Keratinocyte (primary cell): ENCODE measurements around the gene NIPAL4. TPM values are rescaled to one million over a fixed set of nuclear protein-coding genes. Genes with fewer than 3 reads are reported as not detected.

Source experiments
- DNase-seq: peaks from one replicate; pipeline ENCODE4 v3.0.0-alpha.2; 2011; ENCODE audit warnings: low read depth, missing footprints, low spot score
- FAIRE-seq: peaks from 2 replicates; lab custom pipeline; 2011; peaks lifted over from hg19 to GRCh38; lab: Jason Lieb, UNC
- H2AFZ ChIP-seq: 2 replicates; pipeline ENCODE4 v1.6.0; 2012; ENCODE audit warnings: low read length, control low read depth, inconsistent platforms; ENCODE audit not compliant: control insufficient read depth
- H3K27ac ChIP-seq: 2 replicates; pipeline ENCODE4 v1.5.1; 2011; ENCODE audit warnings: low read length; ENCODE audit not compliant: control insufficient read depth, insufficient read depth
- H3K27me3 ChIP-seq: 3 replicates; pipeline ENCODE4 v1.6.0; 2011; ENCODE audit warnings: low read length; ENCODE audit not compliant: control insufficient read depth, insufficient read depth; ENCODE audit errors: extremely low read depth
- H3K36me3 ChIP-seq, 2 experiments: 2 replicates in 1 of 2; 3 replicates in 1 of 2; pipeline ENCODE4 v1.5.1; 2011; ENCODE audit warnings: low read length in 2 of 2, mild to moderate bottlenecking in 1 of 2; ENCODE audit not compliant: control insufficient read depth in 2 of 2, insufficient read depth in 2 of 2; ENCODE audit errors: extremely low read depth in 1 of 2
- H3K4me1 ChIP-seq: 3 replicates; pipeline ENCODE4 v1.5.1; 2011; ENCODE audit warnings: low read length; ENCODE audit not compliant: control insufficient read depth, insufficient read depth; ENCODE audit errors: extremely low read depth
- H3K4me2 ChIP-seq: 3 replicates; pipeline ENCODE4 v1.6.0; 2011; ENCODE audit warnings: low read depth, low read length; ENCODE audit not compliant: control insufficient read depth, insufficient read depth; ENCODE audit errors: extremely low read depth
- H3K4me3 ChIP-seq, 3 experiments: fragments of 200-600 bp in 1 of 3; sonication (generic) in 1 of 3; 2 replicates in 2 of 3; 3 replicates in 1 of 3; pipeline ENCODE4 v1.5.1; 2011 to 2016; ENCODE audit warnings: low read length in 3 of 3, mild to moderate bottlenecking in 3 of 3, control low read depth in 2 of 3, inconsistent platforms in 1 of 3, low read depth in 1 of 3, mixed read lengths in 1 of 3, mixed run types in 1 of 3, moderate library complexity in 1 of 3; ENCODE audit not compliant: control insufficient read depth in 2 of 3, insufficient read depth in 2 of 3; ENCODE audit errors: extremely low read depth in 1 of 3
- H3K79me2 ChIP-seq: 2 replicates; pipeline ENCODE4 v1.6.0; 2012; ENCODE audit warnings: low read length; ENCODE audit not compliant: control insufficient read depth, insufficient read depth
- H3K9ac ChIP-seq: 3 replicates; pipeline ENCODE4 v1.6.0; 2011; ENCODE audit warnings: low read length; ENCODE audit not compliant: control insufficient read depth, insufficient read depth; ENCODE audit errors: extremely low read depth
- H3K9me1 ChIP-seq: 3 replicates; pipeline ENCODE4 v1.6.0; 2011; ENCODE audit warnings: low read length; ENCODE audit not compliant: control insufficient read depth, insufficient read depth; ENCODE audit errors: extremely low read depth
- H3K9me3 ChIP-seq: 2 replicates; pipeline ENCODE4 v1.5.1; 2012; ENCODE audit warnings: low read depth, low read length; ENCODE audit not compliant: control insufficient read depth
- H4K20me1 ChIP-seq: 3 replicates; pipeline ENCODE4 v1.6.0; 2011; ENCODE audit warnings: low read length; ENCODE audit not compliant: control insufficient read depth, insufficient read depth; ENCODE audit errors: extremely low read depth
- CTCF ChIP-seq, 3 experiments: IDR thresholded peaks in 1 of 3; conservative IDR thresholded peaks in 1 of 3; optimal IDR thresholded peaks in 1 of 3; 2 replicates in 2 of 3; 3 replicates in 1 of 3; pipeline versions ENCODE3 to v1.5.1; 2011; ENCODE audit warnings: low read length in 3 of 3, mild to moderate bottlenecking in 3 of 3, moderate library complexity in 2 of 3, control low read depth in 1 of 3, inconsistent platforms in 1 of 3; ENCODE audit not compliant: insufficient read depth in 2 of 3; ENCODE audit errors: extremely low read depth in 1 of 3
- EZH2 ChIP-seq: IDR thresholded peaks from one replicate; pipeline ENCODE4 v1.6.1; 2012; ENCODE audit warnings: inconsistent platforms, mild to moderate bottlenecking, low read length, moderate library complexity
- dilution Hi-C: fragments of 300-500 bp; cut with MboI; formaldehyde crosslinking; loops from one replicate; pipeline ENCODE4 v1.7.0; 2020; ENCODE audit warnings: low sequenced_read_pairs; ENCODE audit not compliant: extremely low pct_ligation_motif_present
- polyA plus RNA-seq, 5 experiments: library from polyadenylated mRNA; depleted of rRNA in 3 of 5; stranded (reverse) in 3 of 5; stranded (forward) in 1 of 5; unstranded in 1 of 5; fragments of >200 nt; gene quantifications; 1 replicate in 1 of 5; 2 replicates in 3 of 5; 3 replicates in 1 of 5; pipeline versions ENCODE4 v1.2.1 to v1.2.3, GENCODE V29; 2011 to 2012; ENCODE audit warnings: missing spikeins in 2 of 5, low read depth in 1 of 5, low replicate concordance in 1 of 5

NIPAL4 gene
- polyA plus RNA-seq, 1 donor (not counting 4 experiments of a cell fraction or from before 2014, with no cell fraction given): 10.3 TPM

- Histone ChIP-seq H2AFZ (peak overlapping the region; percentile 23), H3K9me1 (no peaks in the 10 kb centered on the region), H3K4me3 (peak overlapping the region in 2 of 3 experiments; percentile 17 to 40), H3K27me3 (no peaks in the 10 kb centered on the region), H3K79me2 (no peaks in the 10 kb centered on the region), H3K4me2 (peak overlapping the region; percentile 70), H3K4me1 (peaks cover 21% of the 10 kb centered on the region), H3K9me3 (no peaks in the 10 kb centered on the region), H3K9ac (no peak overlapping the region), H3K27ac (peak overlapping the region; percentile 28), H3K36me3 (no peaks in the 10 kb centered on the region), H4K20me1 (no peaks in the 10 kb centered on the region)
- dilution Hi-C loops: no loop called here
- no peak for DNase-seq
- TF ChIP-seq EZH2 (no peak), CTCF (optimal IDR thresholded peaks at IDR 0.05 in 1 of 3, IDR thresholded peaks at IDR 0.05 in 1 of 3, conservative IDR thresholded peaks at IDR 0.05 in 1 of 3; ENCODE audit: extremely low read depth in 1 of 3, insufficient read depth in 2 of 3, low read length in 3 of 3) (no peak)
- FAIRE-seq: no peak
Observed at GRCh38 chr5:157445745-157446411, 14.1 kb upstream of the NIPAL4 start.

- peak overlapping the region; percentile 28 for H3K27ac ChIP-seq
- DNase-seq (no peak), FAIRE-seq (peak; percentile 63)
- TF ChIP-seq EZH2 (no peak), CTCF (optimal IDR thresholded peaks at IDR 0.05 in 1 of 3, IDR thresholded peaks at IDR 0.05 in 1 of 3, conservative IDR thresholded peaks at IDR 0.05 in 1 of 3; ENCODE audit: extremely low read depth in 1 of 3, insufficient read depth in 2 of 3, low read length in 3 of 3) (no peak)
- dilution Hi-C loops: no loop called here
- no peaks in the 10 kb centered on the region for H3K27me3 ChIP-seq
- H3K9ac ChIP-seq: no peak overlapping the region
- H4K20me1 ChIP-seq: no peaks in the 10 kb centered on the region
- peaks cover 21% of the 10 kb centered on the region for H3K4me1 ChIP-seq
- H3K4me3 ChIP-seq: peak overlapping the region in 2 of 3 experiments; percentile 17 to 40
- no peaks in the 10 kb centered on the region for H3K9me3 ChIP-seq
- H3K9me1 ChIP-seq: no peaks in the 10 kb centered on the region
- H3K79me2 ChIP-seq: no peaks in the 10 kb centered on the region
- peak overlapping the region; percentile 23 for H2AFZ ChIP-seq
- peak overlapping the region; percentile 70 for H3K4me2 ChIP-seq
- H3K36me3 ChIP-seq: no peaks in the 10 kb centered on the region
Observed at GRCh38 chr5:157446412-157446935, 13.5 kb upstream of the NIPAL4 start.
